GM11168 (cell line): ENCODE measurements around the gene SREBF1.

Experiments used
- in situ Hi-C: fragments of 300-500 bp; cut with MboI; formaldehyde crosslinking; loops from one replicate; pipeline ENCODE4 v1.12.0; 2022; ENCODE audit warnings: low sequenced_read_pairs; ENCODE audit not compliant: unreplicated experiment

Gene SREBF1

DNA sequence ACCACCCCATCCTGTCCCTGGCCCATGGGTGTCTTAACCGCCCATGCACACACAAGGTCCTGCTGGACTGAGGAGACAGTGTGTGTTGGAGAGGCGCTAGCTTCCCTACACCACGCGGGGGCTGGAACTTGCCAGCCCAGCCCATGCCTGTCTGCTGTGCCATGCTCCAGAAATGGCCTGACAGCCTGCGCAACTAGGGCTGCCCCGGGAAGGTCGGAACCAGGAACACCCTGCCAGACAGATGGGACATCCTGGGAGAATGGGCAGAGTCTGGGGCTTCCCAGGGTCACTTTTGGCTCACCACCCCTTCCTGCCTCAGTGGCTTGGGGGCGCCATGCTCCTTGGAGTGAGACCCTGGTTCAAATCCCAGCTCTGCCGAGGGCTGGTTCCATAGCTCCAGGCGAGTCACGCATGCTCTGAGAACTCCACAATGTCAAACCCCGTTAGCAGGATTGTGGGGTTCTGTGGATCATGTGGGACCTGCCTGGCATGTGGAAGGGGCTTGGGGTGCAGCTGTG, 36.2 kb downstream of the SREBF1 start:
- in situ Hi-C loops: no loop called here

DNA sequence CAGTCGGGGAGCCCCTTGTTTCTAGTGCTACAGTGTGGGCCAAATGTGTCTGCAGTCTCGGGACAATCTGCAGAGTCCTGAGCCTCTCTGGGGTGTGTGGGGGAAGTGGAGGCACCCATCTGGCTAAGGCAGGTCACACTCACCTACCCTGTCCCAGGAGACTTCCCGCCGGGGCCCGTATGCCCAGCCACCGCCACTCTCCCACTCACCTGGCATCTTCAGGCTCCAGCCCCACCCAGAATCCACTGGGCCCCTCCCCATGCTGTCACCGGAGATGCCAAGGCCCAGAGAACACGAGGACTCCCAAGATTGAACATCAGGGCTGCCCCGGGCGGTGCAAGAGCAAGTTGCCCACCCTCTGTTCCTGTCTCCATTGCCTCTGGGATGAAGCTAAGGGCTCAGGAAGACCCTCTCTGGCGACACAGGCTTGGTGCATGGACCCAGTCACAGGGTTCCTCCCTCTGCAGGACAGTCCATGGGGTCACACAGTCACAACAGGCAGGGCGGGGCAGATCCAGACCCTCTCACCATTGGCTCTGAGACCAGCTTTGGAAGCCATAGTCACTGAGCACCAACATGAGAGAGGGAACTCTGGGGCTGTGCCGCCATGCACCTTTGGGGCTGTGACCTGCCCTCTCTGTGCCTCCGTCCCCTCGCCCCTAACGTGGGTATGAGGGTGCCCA, 38.1 kb downstream of the SREBF1 start:
- in situ Hi-C loops: no loop called here

DNA sequence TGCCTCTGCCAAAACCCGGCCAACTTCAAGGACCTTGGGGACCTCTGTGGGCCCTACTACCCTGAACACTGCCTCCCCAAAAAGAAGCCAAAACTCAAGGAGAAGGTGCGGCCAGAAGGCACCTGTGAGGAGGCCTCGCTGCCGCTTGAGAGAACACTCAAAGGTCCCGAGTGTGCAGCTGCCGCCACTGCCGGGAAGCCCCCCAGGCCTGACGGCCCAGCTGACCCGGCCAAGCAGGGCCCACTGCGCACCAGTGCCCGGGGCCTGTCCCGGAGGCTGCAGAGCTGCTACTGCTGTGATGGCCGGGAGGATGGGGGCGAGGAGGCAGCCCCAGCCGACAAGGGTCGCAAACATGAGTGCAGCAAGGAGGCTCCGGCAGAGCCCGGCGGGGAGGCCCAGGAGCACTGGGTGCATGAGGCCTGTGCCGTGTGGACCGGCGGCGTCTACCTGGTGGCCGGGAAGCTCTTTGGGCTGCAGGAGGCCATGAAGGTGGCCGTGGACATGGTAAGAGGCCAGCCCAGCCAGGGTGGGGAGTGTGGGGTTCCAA, 38.7 kb downstream of the SREBF1 start:
- in situ Hi-C loops: no loop called here

DNA sequence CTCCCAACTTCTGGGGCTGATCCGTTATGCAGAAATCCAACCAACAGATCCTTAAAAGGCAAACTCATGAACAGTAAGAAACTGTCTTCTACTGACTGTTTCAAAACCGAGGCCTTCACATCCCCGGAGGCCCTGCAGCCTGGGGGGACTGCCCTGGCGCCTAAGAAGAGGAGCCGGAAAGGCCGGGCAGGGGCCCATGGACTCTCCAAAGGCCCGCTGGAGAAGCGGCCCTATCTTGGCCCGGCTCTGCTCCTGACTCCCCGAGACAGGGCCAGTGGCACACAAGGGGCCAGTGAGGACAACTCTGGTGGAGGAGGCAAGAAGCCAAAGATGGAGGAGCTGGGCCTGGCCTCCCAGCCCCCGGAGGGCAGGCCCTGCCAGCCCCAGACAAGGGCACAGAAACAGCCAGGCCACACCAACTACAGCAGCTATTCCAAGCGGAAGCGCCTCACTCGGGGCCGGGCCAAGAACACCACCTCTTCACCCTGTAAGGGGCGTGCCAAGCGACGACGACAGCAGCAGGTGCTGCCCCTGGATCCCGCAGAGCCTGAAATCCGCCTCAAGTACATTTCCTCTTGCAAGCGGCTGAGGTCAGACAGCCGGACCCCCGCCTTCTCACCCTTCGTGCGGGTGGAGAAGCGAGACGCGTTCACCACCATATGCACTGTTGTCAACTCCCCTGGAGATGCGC, 39.5 kb downstream of the SREBF1 start:
- in situ Hi-C loops: no loop called here

DNA sequence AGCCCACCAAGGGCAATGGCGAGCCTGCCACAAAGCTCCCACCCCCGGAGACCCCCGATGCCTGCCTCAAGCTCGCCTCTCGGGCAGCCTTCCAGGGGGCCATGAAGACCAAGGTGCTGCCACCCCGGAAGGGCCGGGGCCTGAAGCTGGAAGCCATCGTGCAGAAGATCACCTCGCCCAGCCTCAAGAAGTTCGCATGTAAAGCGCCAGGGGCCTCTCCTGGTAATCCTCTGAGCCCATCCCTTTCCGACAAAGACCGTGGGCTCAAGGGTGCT, 40.1 kb downstream of the SREBF1 start:
- in situ Hi-C loops: no loop called here

DNA sequence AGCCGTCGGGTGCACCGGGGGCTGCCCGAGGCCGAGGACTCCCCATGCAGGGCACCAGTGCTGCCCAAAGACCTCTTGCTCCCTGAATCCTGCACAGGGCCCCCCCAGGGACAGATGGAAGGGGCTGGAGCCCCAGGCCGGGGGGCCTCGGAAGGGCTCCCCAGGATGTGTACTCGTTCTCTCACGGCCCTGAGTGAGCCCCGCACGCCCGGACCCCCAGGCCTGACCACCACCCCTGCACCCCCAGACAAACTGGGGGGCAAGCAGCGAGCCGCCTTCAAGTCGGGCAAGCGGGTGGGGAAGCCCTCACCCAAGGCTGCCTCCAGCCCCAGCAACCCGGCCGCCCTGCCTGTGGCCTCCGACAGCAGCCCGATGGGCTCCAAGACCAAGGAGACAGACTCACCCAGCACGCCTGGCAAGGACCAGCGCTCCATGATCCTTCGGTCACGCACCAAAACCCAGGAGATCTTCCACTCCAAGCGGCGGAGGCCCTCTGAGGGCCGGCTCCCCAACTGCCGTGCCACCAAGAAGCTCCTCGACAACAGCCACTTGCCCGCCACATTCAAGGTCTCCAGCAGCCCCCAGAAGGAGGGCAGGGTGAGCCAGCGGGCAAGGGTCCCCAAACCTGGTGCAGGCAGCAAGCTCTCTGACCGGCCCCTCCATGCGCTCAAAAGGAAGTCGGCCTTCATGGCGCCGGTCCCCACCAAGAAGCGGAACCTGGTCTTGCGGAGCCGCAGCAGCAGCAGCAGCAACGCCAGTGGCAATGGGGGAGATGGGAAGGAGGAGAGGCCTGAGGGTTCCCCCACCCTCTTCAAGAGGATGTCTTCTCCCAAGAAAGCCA, 40.6 kb downstream of the SREBF1 start:
- in situ Hi-C loops: no loop called here

DNA sequence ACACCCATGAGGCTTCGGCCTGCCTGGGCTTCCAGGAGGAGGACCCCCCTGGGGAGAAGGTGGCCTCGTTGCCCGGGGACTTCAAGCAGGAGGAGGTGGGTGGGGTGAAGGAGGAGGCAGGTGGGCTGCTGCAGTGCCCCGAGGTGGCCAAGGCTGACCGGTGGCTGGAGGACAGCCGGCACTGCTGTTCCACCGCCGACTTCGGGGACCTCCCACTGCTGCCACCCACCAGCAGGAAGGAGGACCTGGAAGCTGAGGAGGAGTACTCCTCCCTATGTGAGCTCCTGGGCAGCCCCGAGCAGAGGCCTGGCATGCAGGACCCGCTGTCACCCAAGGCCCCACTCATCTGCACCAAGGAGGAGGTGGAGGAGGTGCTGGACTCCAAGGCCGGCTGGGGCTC, 41.5 kb downstream of the SREBF1 start:
- in situ Hi-C loops: no loop called here

DNA sequence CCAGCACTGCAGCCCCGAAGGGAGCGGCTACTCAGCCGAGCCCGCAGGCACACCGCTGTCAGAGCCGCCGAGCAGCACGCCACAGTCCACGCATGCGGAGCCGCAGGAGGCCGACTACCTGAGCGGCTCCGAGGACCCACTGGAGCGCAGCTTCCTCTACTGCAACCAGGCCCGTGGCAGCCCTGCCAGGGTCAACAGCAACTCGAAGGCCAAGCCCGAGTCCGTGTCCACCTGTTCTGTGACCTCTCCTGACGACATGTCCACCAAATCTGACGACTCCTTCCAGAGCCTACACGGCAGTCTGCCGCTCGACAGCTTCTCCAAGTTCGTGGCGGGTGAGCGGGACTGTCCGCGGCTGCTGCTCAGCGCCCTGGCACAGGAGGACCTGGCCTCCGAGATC, 42.4 kb downstream of the SREBF1 start:
- in situ Hi-C loops: no loop called here

DNA sequence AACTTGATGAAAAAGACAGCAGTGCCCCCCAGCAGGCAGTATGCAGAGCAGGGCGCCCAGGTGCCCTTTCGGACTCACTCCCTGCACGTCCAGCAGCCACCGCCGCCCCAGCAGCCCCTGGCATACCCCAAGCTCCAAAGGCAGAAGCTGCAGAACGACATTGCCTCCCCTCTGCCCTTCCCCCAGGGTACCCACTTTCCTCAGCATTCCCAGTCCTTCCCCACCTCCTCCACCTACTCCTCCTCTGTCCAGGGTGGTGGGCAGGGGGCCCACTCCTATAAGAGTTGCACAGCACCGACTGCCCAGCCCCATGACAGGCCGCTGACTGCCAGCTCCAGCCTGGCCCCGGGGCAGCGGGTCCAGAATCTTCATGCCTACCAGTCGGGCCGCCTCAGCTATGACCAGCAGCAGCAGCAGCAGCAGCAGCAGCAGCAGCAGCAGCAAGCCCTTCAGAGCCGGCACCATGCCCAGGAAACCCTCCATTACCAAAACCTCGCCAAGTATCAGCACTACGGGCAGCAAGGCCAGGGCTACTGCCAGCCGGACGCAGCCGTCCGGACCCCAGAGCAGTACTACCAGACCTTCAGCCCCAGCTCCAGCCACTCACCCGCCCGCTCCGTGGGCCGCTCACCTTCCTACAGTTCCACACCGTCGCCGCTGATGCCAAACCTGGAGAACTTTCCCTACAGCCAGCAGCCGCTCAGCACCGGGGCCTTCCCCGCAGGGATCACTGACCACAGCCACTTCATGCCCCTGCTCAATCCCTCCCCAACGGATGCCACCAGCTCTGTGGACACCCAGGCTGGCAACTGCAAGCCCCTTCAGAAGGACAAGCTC, 43.2 kb downstream of the SREBF1 start:
- in situ Hi-C loops: no loop called here

DNA sequence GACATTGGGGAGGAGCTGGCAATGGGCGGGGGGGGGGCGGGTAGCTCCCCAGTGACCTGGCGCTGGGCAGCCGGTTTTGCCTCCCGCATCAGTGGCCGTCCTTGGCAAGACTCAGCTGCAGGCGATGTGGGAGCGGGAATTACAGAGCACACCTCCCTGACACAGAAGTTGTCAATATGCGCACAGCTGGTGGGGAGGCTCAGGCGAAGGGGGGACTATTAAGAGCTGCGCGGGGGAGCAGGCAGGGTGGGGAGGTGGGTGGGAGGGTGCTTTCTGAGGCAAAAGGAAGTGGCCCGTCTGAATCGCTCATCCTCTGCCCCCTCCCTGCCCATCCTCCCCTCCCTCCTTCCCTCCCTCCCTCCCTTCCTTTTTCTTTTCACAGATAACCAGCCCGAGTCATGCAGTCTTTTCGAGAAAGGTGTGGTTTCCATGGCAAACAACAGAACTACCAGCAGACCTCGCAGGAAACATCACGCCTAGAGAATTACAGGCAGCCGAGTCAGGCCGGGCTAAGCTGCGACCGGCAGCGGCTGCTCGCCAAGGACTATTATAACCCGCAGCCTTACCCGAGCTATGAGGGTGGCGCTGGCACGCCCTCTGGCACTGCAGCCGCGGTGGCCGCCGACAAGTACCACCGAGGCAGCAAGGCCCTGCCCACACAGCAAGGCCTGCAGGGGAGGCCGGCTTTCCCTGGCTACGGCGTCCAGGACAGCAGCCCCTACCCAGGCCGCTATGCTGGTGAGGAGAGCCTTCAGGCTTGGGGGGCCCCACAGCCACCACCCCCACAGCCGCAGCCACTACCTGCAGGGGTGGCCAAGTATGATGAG, 44.0 kb downstream of the SREBF1 start:
- in situ Hi-C loops: no loop called here

DNA sequence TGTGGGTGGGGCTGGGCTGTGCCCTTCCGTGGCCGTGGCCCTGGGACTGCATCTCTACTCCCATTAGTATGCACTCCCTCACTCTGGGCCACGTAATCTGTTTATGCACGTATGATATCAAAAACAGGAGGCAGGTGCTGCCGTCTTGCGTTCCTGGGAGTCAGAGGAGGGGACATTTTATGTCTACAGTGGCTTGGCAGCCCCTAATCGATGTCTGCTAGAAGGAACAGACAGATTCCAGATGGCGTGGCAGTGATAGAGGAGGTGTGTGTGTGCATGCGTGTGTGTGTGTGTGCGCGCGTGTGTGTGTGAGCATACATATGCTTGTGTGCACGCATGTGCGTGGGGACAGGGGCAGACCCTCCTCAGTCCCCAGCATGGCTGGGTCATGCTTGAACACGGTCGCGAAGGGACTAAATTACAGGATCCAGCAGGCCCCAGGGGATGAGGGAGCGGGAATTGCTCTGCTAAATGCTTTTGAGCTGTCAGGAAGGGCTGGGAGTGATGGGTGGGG, 44.7 kb downstream of the SREBF1 start:
- in situ Hi-C loops: no loop called here

DNA sequence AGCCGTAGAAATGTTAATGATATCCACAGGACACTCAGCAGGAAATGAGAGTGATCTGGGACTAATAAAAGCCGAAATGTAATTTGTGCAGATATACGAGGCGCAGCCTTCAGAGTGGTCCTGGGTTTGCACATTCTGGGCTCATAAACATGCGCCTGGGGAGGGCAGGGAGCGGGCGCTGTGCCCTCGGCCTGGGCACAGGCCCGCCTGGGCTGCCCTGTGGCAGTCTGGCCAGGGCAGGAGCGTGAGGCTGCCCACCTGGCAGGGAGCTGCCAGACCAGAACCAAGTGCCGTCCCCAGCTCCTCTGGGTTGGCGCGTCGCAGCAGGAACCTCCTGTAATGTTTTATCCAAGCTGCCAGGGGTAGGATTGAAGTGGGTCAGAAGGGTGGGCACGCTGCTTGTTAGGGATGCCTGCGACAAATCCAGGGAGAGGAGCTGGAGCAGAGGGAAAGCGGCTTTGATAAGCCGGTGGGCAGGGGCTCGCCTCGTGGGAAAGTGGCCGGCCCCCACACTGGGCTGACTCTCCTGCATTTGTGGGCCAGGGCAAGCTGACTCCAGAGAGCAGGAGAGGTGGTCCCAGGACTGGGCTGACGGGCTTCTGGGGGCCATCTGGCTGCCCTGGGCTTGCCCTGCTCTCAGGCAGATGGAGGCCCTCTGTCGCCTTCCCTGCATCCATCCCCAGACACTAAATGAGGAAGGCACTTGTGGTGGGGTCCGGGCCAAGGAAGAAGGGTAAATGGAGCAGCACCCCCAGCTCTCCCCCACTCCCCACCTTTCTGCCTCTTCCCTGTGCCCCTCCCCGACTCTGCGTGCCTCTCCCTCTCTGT, 45.9 kb downstream of the SREBF1 start:
- in situ Hi-C loops: no loop called here

DNA sequence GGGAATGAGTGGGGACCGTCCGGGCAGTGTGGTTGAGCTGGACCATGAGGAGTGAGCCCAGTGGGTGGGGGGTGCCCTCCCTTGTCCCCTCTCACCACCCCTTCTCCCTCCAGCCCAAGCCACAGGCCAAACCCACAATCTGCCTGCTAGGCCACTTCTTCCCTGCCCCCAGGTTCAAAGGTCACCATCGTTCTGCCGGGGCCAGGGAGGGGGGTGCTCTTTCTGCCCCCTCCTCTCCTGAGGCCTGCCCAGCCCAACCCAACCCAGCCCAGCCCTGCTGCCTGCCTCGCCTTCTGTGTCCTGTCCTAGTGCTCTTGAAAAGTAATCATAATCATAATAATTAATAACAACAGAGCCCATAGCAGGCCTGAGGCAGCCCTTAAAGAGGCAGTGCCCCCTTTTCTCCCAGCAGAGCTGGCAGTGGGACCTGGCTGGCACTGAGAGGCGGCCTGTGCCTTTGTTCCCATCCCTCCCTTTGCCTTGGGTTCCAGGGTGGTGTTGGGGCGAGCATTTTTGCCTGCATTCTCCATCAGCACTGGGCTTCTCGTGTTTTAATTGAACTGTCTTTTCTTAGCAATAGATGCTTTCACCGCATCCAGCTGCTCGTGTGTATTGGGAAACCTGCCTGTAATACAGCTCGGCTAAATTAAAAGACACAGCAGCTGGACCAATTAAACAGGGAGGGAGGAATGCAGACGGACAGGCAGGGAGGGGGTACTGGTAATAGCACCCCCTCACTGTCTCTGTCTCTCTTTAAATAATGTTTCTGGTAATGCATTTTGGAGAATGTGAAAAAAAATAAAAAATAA, 46.8 kb downstream of the SREBF1 start:
- in situ Hi-C loops: no loop called here

DNA sequence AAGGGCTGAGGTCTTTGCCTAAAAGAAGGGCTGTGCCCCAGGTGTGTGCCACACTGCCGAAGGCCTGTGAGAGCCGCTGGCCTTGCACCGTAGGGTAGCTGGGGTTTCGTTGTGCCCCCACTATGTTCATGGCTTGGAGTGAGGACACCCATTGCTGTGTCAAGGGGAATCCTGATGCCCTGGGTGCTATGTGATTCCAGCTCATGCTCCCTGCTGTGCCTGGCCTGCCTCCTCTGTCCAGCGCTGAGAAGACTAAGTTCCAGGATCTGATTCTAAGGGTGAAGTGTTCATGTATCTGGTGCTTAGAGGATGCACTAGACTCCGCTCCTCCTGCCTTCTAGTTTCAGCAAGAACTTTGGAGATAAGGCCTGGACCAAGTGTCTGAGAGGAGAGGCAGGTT, 47.4 kb downstream of the SREBF1 start:
- in situ Hi-C loops: no loop called here

DNA sequence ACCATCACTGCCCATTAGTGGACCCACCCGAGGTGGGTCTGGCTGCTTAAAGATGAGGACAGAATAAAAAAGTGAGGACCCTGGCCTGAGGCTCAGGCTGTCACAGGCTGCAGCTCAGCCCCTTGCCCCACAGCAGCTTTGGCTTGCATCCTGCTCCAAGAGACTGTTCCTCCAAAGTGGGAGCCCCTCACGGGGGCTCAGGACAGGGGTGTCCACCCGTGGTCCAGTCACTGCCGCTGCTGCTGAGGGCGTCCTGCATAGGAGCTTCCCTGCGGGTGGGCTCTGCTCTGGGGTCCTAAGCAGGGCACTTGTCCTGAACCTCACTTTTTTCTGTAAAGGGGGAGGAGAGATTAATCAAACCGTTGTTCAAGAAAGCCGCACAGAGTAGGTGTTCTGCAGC, 47.8 kb downstream of the SREBF1 start:
- in situ Hi-C loops: no loop called here

DNA sequence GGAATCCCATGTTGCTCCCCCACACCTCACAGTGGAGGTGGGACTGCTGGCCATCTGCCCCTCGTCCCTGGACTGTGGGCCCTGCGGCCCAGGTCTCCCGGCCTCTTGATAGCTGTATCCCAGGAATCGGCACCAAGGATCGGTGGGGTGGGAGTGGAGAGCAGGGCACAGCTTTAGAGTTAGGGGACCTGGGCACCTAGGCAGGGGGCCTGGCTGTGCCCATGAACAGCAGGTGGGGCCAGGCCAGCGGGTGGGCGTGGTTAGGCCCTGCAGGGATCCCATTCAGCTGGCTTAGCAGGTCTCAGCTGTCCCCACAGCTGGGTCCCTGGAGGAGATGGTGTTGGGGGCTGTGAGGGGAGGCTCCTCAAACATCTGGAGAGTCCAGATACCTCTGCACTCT, 49.2 kb downstream of the SREBF1 start:
- in situ Hi-C loops: no loop called here

DNA sequence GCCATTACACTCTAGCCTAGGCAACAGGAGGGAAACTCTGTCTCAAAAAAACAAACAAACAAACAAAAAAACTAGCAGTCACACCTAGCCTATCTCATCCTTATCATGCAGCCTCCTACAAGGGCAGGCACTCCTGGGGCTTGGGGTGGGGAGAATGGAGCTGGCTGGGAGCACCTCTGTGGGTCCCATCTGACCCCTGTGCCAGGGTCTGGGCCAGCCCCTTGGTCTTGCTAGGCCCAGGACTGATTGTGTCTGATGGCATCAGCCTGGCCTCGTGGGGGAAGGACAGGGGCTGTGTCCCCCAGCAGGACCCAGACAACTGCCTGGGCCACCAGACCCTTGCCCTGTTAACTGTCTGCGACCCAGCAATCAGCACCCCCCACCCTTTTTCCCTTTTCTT, 49.8 kb downstream of the SREBF1 start:
- in situ Hi-C loops: no loop called here
